Stimulated activated CD4-positive, alpha-beta T cell treated with anti-CD3 and anti-CD28 coated beads, Interleukin-4, amount 100 ng/mL, for 4 hours (primary cell): ENCODE results near the gene SLC12A2.

ENCODE experiments used
- DNase-seq, 2 experiments: peaks; one replicate each; pipeline ENCODE4 v3.0.0-alpha.2; 2020

The SLC12A2 gene

GRCh38 chr5:128099944-128100343, 16.4 kb downstream of the SLC12A2 start:
- no peak for DNase-seq

- DNase-seq = no peak
Measured at GRCh38 chr5:128100860-128101557, 17.4 kb downstream of the SLC12A2 start.

DNA sequence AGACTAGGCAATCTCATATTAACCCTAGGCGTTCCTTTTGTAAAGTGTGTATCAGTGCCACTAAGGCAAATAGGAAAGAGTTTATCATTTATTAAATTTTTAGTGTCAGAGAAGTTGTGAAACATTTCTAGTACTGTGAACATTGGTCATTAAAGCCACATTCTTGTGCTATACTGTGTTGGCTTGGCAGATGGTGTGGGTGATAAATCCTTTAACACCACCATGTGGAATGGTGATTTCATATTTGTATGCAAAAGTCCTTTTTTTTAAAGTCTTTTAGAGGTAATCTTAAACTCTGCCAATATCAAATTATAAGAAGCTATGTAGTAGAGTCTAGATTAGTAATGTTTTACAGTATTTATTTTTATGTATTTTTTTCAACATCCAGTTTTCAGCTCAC, 18.1 kb downstream of the SLC12A2 start:
- DNase-seq = no peak

DNA sequence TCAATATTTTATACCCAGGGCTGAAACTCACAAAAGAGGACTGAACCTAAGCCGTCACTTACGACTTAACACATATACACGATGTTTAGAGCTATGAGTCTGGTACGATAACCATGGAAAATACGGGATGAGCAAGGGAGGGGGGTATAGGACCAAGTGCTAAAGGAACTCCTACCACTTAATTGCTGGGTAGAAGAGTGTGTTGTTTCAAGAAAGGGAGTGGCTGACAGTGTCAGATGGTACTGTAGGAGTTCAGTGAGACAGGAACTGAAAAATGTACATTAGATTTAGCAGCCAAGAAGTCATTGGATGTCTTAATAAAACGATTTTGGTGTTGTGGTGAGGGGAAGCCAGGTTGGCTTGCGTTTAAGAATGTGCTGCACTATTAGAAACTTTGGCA, 21.6 kb downstream of the SLC12A2 start:
- no peak for DNase-seq

DNA sequence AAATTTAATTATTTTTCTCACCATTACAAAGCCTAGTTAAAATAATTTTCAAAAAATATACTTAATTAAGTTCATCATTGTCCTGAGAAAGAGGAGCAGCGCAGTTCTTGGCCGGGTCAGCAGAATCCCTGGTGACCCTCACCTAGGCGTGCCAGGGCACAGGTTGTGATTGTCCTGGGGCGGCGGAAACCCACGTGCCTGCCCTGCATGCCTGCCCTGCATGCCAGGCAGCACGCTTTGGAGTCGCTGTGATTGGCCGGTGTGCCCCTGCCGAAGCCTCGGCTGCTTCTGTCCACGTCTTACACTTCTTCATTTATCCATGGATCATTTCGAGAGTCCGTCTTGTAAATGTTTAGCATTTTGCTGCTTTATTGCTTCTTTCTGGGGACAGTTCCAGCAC, 25.6 kb downstream of the SLC12A2 start:
- DNase-seq = no peak

- no peak for DNase-seq
Measured at GRCh38 chr5:128109766-128110165, 26.2 kb downstream of the SLC12A2 start.

- DNase-seq = no peak
Measured at GRCh38 chr5:128111818-128112448, 28.4 kb downstream of the SLC12A2 start.

GRCh38 chr5:128116445-128116844, 32.9 kb downstream of the SLC12A2 start:
- no peak for DNase-seq

DNA sequence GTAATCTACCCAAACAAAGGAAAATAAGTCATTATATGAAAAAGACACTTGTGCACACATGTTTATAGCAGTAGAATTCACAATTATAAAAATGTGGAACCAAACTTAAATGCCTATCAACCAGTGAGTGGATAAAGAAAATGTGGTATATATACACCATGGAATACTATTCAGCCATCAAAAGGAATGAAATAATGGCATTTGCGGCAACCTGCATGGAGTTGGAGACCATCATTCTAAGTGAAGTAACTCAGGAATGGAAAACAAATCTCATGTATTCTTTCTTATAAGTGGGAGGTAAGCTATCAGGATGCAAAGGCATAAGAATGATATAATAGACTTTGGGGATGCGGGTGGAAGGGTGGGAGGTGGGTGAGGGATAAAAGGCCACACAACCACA, 34.6 kb downstream of the SLC12A2 start:
- DNase-seq = no peak

- DNase-seq = no peak
Measured at GRCh38 chr5:128121651-128122050, 38.1 kb downstream of the SLC12A2 start.

DNA sequence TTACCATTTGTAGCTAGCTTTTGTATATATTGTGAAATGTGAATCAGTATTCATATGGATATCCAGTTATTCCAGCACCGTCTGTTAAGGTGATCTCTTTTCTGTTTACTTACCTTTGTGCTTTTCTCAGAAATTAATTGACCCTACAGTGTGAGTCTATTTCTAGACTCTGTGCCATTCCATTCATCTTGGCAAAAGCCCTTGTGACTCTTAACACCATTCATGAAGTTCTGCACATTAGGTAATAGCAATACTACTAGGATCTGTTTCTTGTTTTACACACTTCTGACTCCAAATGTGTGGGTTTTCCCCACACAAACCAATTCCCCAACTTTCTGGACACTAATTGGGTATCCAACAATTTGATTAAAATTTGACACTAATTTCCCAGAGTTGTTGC, 40.4 kb downstream of the SLC12A2 start:
- DNase-seq = no peak

DNA sequence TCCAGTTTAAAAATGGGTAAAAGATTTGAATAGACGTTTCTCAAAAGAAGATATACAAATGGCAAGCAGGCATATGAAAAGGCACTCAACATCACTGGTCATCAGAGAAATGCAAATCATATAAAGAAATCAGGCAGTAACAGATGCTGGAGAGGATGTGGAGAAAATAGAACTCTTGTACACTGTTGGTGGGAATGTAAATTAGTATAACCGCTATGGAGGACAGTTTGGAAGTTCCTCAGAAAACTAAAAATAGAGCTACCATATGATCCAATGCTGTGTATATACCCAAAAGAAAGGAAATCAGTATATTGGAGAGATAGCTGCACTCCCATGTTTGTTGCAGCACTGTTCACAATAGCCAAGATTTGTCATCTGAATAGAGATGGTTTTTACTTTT, 42.7 kb downstream of the SLC12A2 start:
- DNase-seq = no peak

DNA sequence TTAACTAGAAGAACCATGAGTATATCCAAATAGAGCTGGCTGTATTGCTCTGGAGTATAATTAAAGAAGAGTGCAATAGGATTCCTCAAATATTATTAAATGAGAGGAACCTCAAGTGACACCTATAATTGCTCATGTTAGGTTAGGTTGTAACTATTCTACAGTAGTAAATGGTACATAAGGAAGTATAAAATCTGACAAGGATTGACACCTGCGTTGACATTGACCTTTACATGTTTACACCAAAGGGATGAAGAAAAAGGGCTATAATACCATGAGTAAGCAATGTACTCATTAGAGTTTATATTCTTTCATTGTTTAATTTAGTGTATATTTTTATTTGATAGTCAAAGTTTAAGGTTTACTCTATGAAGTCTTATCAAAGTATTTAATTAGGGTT, 48.9 kb downstream of the SLC12A2 start:
- DNase-seq = no peak

GRCh38 chr5:128135286-128135685, 51.7 kb downstream of the SLC12A2 start:
- DNase-seq = no peak

- no peak for DNase-seq
Measured at GRCh38 chr5:128143911-128144310, 60.3 kb downstream of the SLC12A2 start.

DNA sequence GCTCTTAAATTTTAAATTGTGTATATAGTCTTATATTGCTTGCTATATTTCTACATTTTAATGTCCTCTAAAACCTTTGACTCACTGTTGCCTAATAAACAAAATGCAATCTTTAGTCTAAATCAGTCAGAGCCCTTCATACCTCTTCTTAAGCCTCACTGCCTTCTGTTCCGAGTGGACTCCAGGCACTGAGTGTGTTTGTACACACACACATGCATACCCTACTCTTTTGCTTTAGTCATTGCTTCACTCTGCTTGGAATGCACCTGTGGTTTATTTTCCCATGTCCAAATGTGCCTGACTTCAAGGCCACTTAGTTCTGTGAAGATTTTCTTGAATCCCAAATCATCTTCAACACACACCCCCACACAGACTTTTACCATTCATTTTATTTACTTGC, 60.9 kb downstream of the SLC12A2 start:
- no peak for DNase-seq

GRCh38 chr5:128146671-128147070, 63.1 kb downstream of the SLC12A2 start:
- no peak for DNase-seq

GRCh38 chr5:128154943-128155342, 71.4 kb downstream of the SLC12A2 start:
- no peak for DNase-seq

GRCh38 chr5:128155776-128156175, 72.2 kb downstream of the SLC12A2 start:
- DNase-seq = no peak

DNA sequence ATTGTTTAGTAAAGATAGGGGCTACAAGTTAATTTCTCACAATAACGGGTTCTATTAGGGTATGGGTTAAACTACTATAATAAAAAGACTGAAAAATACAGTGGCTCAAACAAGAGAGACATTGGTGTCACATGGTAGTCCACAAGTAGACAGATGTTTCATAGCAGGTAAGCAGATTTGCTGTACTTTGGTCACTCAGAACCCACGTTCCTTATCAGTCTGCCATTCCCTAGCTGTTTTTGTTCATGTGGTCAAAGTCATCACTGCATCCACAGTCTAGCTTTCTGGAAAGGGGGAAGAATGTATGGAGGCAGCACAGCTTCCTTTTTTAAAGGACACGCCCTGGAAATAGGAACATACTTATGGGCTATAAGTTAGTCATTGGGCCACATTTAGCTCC, 73.0 kb downstream of the SLC12A2 start:
- DNase-seq = no peak

DNA sequence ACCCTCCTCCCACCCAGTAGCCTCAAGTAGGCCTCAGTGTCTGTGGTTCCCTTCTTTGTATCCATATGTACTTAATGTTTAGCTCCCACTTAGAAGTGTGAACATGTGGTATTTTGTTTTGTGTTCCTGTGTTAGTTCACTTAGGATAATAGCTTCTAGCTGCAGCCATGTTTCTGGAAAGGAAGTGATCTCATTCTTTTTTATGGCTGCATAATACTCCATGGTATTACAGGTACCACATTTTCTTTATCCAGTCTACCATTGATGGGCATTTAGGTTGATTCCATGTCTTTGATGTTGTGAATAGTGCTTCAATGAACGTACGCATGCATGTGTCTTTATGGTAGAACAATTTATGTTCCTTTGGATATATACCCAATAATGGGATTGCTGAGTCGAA, 74.8 kb downstream of the SLC12A2 start:
- DNase-seq = no peak

- DNase-seq = no peak
Measured at GRCh38 chr5:128163991-128164390, 80.4 kb downstream of the SLC12A2 start.

GRCh38 chr5:128169401-128170017, 85.9 kb downstream of the SLC12A2 start:
- no peak for DNase-seq

GRCh38 chr5:128172102-128172501, 88.5 kb downstream of the SLC12A2 start:
- no peak for DNase-seq

- no peak for DNase-seq
Measured at GRCh38 chr5:128174951-128175350, 91.4 kb downstream of the SLC12A2 start.
